ENCODE results near the gene NPY4R.
"Not testable (repeated sequence)": the region's sequence is repeated elsewhere in the genome, so short reads cannot be mapped to it uniquely, and the experiment has no call there.

NPY4R gene

GRCh38 chr10:46474746-46475320, 9.1 kb upstream of the NPY4R start:
- not testable (repeated sequence) for H3K4me3 ChIP-seq (ENCODE audit: low read depth, low read length); DNase-seq (ENCODE audit: low read depth)

- DNase-seq (ENCODE audit: low read depth); H3K4me3 ChIP-seq (ENCODE audit: low read depth, low read length): not testable (repeated sequence)
Measured at GRCh38 chr10:46473758-46474157, 8.0 kb upstream of the NPY4R start.

GRCh38 chr10:46470134-46470533, 4.4 kb upstream of the NPY4R start:
- not testable (repeated sequence) for H3K4me3 ChIP-seq (ENCODE audit: low read depth, low read length); DNase-seq (ENCODE audit: low read depth)

GRCh38 chr10:46468119-46468809, 2.5 kb upstream of the NPY4R start:
- not testable (repeated sequence) for DNase-seq (ENCODE audit: low read depth); H3K4me3 ChIP-seq (ENCODE audit: low read depth, low read length)
- TF ChIP-seq CTCF (IDR thresholded peaks at IDR 0.05; ENCODE audit: low read depth, low read length), result peak; percentile 18

- DNase-seq (ENCODE audit: low read depth), result not testable (repeated sequence)
Measured at GRCh38 chr10:46463608-46464007, 2.1 kb downstream of the NPY4R start.

GRCh38 chr10:46462276-46462675, 3.5 kb downstream of the NPY4R start:
- not testable (repeated sequence) for DNase-seq (ENCODE audit: low read depth); H3K4me3 ChIP-seq (ENCODE audit: low read depth, low read length)

More at GRCh38 chr10:46463608-46464007, 2.1 kb downstream of the NPY4R start:
- H3K4me3 ChIP-seq (ENCODE audit: low read depth, low read length), result not testable (repeated sequence)

- not testable (repeated sequence) for H3K4me3 ChIP-seq (ENCODE audit: low read depth, low read length); DNase-seq (ENCODE audit: low read depth)
Measured at GRCh38 chr10:46459579-46459978, 6.2 kb downstream of the NPY4R start.

- not testable (repeated sequence) for H3K4me3 ChIP-seq (ENCODE audit: low read depth, low read length); DNase-seq (ENCODE audit: low read depth)
Measured at GRCh38 chr10:46457071-46457470, 8.7 kb downstream of the NPY4R start.

GRCh38 chr10:46455992-46456391, 9.8 kb downstream of the NPY4R start:
- DNase-seq (ENCODE audit: low read depth); H3K4me3 ChIP-seq (ENCODE audit: low read depth, low read length): not testable (repeated sequence)

- not testable (repeated sequence) for DNase-seq (ENCODE audit: low read depth); H3K4me3 ChIP-seq (ENCODE audit: low read depth, low read length)
Measured at GRCh38 chr10:46451365-46451764, 14.4 kb downstream of the NPY4R start.

GRCh38 chr10:46450829-46451228, 14.9 kb downstream of the NPY4R start:
- H3K4me3 ChIP-seq (ENCODE audit: low read depth, low read length); DNase-seq (ENCODE audit: low read depth): not testable (repeated sequence)

GRCh38 chr10:46447439-46447838, 18.3 kb downstream of the NPY4R start:
- DNase-seq (ENCODE audit: low read depth), result not testable (repeated sequence)

GRCh38 chr10:46445389-46446122, 20.2 kb downstream of the NPY4R start:
- not testable (repeated sequence) for DNase-seq (ENCODE audit: low read depth); H3K4me3 ChIP-seq (ENCODE audit: low read depth, low read length)

More at GRCh38 chr10:46447439-46447838, 18.3 kb downstream of the NPY4R start:
- H3K4me3 ChIP-seq (ENCODE audit: low read depth, low read length), result not testable (repeated sequence)

- DNase-seq (ENCODE audit: low read depth); H3K4me3 ChIP-seq (ENCODE audit: low read depth, low read length): not testable (repeated sequence)
Measured at GRCh38 chr10:46443422-46443821, 22.3 kb downstream of the NPY4R start.

- H3K4me3 ChIP-seq (ENCODE audit: low read depth, low read length); DNase-seq (ENCODE audit: low read depth): not testable (repeated sequence)
Measured at GRCh38 chr10:46442706-46443275, 23.0 kb downstream of the NPY4R start.

- not testable (repeated sequence) for H3K4me3 ChIP-seq (ENCODE audit: low read depth, low read length); DNase-seq (ENCODE audit: low read depth)
Measured at GRCh38 chr10:46441837-46442278, 23.9 kb downstream of the NPY4R start.

- not testable (repeated sequence) for DNase-seq (ENCODE audit: low read depth); H3K4me3 ChIP-seq (ENCODE audit: low read depth, low read length)
Measured at GRCh38 chr10:46440942-46441341, 24.8 kb downstream of the NPY4R start.

GRCh38 chr10:46423550-46423949, 42.2 kb downstream of the NPY4R start:
- not testable (repeated sequence) for DNase-seq (ENCODE audit: low read depth); H3K4me3 ChIP-seq (ENCODE audit: low read depth, low read length)

Measured in NB4 (cell line).